GM18873 (cell line): ENCODE results near the gene TOP3A.
A peak's percentile ranks its signal among the peaks of the same experiment; 100 is the strongest.
"Not testable (repeated sequence)": the region's sequence is repeated elsewhere in the genome, so short reads cannot be mapped to it uniquely, and the experiment has no call there.

Experiments
- ATAC-seq: cut with Tn5 transposase; IDR thresholded peaks from one replicate; pipeline ENCODE4 v1.9.1; 2021; ENCODE audit warnings: mild to moderate bottlenecking, moderate library complexity, moderate number of reproducible peaks; ENCODE audit not compliant: unreplicated experiment, low FRiP score

TOP3A gene, protein sequence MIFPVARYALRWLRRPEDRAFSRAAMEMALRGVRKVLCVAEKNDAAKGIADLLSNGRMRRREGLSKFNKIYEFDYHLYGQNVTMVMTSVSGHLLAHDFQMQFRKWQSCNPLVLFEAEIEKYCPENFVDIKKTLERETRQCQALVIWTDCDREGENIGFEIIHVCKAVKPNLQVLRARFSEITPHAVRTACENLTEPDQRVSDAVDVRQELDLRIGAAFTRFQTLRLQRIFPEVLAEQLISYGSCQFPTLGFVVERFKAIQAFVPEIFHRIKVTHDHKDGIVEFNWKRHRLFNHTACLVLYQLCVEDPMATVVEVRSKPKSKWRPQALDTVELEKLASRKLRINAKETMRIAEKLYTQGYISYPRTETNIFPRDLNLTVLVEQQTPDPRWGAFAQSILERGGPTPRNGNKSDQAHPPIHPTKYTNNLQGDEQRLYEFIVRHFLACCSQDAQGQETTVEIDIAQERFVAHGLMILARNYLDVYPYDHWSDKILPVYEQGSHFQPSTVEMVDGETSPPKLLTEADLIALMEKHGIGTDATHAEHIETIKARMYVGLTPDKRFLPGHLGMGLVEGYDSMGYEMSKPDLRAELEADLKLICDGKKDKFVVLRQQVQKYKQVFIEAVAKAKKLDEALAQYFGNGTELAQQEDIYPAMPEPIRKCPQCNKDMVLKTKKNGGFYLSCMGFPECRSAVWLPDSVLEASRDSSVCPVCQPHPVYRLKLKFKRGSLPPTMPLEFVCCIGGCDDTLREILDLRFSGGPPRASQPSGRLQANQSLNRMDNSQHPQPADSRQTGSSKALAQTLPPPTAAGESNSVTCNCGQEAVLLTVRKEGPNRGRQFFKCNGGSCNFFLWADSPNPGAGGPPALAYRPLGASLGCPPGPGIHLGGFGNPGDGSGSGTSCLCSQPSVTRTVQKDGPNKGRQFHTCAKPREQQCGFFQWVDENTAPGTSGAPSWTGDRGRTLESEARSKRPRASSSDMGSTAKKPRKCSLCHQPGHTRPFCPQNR

DNA sequence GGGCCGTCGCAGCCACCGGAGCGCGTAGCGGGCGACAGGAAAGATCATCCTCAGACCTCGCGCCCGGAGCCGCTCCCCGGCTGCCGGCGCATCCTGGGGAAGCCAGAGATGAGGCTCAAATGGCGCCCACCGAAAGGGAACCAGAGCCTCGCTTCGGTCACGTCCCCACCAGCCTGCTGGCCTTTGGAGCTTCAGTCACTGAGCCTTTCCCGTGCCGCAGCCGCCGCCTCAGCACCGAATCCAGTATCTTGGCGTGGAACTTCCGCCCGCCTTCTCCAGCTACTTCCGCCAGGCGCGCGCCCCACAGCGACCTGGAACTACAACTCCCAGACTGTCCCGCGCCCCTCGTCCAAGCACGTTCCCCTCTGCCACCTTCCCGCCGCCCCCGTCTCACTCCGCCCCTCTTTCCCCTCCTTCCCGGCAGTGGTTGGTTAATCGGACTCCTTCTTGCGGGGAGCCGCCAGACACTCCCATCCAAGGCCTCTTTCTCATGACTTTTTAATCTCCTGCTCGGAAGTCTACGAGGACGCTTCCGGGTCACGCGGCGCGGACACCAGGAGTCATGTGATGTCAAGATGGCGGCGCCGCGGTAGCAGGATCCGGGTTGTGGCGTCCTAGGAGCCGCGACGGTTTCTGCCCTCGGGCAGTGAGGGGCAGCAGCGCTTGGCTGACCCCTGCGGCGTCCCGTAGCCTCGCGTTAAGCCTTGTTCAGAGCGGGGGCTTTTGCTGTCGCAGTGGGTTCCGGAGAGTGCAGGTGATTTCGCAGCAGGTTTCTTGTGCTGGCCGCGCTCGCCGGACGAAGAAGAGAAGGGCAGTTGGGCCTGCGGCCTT, at the start of gene TOP3A, which contains the start of gene SMCR8:
TSS of gene TOP3A (minus strand) at position 264 of the 831 bp plus-strand sequence. CDS start at position 48, 216 bp downstream.
TSS of gene SMCR8 (plus strand) at position 563 of the 831 bp plus-strand sequence. CDS start 497 bp downstream, outside the sequence.
- peak; percentile 62 for ATAC-seq

DNA sequence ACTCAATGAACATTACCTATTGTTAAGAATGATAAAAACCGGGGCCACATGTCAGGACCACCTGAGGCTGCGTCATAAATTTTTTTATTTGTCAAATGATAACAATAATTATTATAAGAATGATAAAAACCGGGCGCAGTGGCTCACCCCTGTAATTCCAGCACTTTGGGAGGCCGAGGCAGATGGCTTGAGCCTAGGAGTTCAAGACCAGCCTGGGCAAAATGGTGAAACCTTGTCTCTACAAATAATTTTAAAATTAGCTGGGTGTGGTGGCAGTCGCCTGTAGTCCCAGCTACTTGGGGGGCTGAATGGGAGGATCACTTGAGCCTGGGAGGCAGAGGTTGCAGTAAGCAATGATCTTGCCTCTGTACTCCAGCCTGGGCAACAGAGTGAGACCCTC, 49.4 kb upstream of the TOP3A start:
- no peak for ATAC-seq

DNA sequence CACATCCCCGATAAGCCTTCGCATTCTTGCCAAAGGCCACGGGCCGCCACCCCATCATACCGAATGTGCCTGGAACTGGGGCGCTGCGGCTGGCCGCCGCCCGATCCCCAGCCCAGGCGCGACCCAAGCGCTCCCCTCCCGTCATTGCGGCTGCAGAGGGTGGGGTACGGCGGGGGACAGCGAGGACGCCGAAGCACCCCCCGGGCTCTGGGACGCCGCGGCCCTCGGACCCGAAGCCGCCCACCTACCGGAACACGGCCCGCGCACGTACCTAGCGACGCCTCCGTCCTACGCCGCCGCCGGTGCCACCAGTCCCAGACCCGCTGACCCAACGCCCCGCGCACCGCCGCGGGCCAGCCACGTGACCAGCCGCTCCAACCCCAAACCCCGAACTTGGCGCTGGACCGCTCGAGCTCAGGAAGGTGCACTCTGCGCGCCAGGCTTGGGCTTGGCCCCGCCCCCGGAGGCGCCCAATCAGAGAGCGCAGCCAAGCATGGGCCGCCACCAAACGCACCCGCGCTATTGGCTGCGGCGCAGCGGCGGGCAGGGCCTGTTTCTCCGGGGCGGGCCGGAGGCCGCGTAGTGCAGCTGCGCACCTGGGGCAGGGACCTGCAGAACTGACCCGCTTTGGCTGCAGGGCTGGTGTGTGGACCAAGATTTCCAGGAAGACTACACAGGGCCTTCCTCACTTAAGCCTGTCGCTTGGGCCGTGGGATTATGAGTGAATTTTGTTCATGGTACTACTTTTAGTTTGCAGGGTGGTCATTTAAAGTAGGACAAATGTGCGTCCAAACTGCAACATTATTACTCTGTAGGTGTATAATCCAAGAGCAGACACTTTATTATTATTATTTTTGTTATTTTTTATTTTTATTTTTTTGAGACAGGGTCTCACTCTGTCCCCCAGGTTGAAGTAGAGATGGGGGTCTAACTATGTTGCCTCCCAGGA, 48.6 kb upstream of the TOP3A start, which contains the start of gene SHMT1:
TSS of gene SHMT1 (minus strand) at position 450 of the 949 bp plus-strand sequence. CDS start 7,569 bp downstream, outside the sequence.
- ATAC-seq, result peak; percentile 95

DNA sequence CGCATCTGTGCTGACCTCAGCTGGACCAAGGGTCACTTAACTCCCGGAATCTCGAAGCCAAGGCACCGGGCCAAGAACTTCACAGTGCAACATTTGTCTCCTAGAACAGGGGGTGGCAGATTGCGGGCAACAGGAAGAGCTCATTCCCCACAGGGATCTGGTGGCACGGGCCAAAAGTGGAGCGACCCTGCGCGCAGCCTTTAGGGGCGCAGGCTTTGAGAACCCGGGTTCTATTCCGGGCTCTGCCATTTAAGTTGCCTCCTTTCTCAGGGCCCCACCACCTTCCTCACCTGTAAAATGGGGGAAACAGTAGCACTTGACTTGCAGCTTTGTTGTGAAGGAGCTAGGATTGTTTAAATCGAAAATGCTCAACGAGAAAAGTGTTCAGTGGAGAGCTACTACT, 47.9 kb upstream of the TOP3A start:
- no peak for ATAC-seq

DNA sequence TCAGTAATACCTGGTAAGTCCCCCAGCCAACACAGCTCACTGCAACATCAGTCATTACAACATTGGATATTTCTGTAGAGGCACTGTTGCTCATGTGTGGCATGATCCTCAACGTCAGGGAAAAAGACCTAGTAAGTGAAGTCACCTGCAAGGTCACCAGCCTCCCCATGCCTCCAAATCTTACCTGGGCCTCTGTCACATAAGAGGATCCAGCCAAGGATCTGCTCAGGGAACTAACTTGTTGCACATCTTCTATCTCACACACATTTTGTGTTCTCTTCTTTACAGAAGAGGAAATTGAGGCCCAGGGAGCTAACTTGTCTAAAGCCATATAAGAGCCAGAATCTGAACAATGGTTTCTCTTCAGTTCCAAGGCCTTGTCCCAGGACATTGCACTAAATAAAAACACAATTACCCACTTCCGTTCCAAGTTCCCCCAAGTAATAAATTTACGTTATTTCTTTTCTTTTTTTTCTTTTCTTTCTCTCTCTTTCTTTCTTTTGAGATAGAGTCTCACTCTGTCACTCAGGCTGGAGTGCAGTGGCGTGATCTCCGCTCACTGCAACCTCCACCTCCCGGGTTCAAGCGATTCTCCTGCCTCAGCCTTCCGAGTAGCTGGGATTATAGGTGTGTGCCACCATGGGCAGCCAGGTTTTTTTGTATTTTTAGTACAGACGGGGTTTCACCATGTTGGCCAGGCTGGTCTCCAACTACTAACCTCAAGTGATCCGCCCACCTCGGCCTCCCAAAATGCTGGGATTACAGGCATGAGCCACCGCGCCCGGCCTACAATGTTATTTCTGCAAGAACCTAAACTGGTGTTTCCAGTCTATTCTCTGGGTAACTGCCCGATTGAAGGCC, 47.3 kb upstream of the TOP3A start:
- ATAC-seq, result no peak

DNA sequence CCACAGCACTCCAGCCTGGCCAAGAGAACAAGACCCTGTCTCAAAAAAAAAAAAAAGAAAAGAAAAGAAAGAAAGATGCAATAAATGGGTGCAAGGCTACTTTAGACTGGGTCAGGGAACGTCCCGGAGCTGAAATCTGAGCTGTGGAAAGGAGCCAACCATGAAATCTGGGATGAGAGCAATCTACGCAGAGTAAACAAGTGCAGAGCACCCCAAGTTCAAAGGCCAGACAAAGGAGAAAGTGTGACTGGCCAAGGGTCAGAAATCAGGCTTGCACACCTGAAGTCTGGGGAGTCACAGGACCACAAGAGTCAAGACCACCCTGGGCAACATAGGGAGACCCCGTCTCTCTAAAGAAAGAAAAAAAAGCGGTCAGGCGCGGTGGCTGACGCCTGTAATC, 45.7 kb upstream of the TOP3A start:
- no peak for ATAC-seq

DNA sequence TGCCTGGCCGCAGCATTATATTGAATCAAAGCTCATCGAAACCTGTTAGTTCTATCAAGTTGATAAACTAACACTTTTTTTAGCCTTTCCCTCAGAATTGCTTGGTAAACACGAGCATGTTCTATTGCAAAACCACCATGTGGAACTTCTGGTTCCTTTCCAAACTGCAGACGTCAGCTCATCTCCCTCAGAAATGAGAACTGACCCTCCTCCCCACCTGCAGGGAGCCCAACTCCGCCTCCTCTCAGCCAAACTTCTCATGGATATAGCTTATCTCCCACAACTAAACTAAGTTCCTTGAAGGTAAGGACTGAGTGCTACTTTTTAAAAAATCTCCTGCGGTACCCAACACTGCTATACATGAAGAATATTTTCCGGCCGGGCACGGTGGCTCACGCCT, 41.8 kb upstream of the TOP3A start:
- ATAC-seq, result no peak

DNA sequence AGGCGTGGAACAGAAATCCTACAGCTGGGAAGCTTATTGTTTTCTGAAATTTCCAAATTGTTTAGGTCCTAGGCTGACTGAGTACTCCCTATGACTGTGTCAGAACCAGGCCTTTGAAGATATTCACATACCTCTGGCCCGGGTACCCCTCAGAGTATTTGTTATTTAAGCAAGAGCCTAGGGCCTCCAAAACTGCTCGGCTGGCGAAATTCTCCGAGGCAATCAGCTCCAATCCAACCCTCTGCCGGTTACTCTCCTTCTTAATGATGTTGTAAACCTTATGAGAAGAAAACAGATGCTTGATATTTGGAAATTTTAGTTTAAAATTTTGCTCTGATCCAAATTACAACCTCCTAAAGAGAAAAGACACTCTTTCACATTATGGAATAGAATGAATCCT, 38.7 kb upstream of the TOP3A start:
- ATAC-seq, result no peak

DNA sequence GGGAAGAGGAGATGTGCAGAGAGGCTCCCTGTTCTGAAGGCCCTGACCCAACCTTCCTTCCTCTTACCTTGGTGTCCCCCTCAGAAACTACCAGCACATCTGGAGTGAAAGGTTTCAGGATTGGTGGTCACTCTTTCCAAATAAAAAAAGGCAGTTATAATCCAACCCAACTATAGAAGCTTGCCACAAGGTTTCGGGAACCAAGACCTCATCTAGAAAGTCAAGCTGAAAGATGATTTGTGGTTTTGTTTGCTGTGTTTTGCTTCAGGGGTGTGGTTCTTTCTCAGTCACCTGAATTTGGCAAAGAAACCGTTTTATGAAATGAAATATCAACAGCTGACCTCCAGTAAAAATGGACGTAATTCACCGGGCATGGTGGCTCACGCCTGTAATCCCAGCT, 29.2 kb upstream of the TOP3A start:
- no peak for ATAC-seq

DNA sequence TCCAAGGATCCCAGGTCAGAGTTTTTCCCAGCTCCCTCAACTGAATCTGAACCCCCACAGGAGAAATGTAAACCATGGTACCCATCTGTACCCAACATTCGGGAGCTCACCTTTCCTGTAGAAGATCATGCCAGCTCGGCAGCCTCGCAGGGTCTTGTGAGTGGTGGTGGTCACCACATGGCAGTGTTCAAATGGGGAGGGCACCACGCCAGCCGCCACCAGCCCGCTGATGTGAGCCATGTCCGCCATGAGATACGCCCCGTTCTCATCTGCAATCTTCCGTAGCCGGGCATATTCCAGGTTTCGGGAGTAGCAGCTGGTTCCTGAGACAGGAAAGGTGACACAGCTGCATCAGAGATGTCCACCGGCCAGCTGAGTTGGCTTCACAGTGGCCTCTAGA, 25.1 kb upstream of the TOP3A start:
- ATAC-seq, result no peak

DNA sequence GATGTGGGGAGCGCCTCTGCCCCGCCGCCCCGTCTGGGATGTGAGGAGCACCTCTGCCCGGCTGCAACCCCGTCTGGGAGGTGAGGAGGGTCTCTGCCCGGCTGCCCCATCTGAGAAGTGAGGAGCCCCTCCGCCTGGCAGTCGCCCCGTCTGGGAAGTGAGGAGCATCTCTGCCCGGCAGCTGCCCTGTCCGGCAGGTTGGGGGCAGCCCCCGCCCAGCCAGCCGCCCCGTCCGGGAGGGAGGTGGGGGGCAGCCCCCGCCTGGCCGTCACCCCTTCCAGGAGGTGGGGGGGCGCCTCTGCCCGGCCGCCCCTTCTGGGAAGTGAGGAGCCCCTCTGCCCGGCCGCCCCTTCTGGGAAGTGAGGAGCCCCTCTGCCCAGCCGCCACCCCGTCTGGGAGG, 23.4 kb upstream of the TOP3A start:
- not testable (repeated sequence) for ATAC-seq

DNA sequence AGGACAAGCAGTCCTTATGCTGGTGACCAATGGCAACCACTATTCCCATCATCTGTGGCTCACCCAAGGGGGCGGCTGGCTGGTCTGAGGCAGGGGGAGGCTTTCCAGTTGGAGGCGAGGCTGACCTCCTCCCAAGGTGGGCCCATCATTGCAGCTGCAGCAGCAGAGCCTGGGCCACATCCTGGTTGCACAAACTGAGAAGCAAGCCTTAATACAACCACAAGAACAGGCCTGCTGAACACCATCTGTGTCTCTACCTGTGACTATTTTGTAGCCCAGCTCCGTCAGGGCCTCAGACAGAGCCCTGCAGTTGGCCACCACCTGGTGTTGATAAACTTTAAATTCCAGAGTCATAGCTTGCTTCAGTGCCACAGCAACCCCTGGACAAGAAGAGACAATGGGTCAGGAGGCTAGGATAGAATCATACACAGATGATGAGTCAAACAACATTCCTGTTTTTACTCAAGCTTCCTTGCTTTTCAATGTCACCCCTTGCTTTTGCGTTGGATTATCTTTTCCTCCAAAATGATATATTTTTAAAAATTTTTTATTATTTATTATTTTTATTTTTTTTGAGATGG, 18.2 kb upstream of the TOP3A start:
- ATAC-seq, result no peak

DNA sequence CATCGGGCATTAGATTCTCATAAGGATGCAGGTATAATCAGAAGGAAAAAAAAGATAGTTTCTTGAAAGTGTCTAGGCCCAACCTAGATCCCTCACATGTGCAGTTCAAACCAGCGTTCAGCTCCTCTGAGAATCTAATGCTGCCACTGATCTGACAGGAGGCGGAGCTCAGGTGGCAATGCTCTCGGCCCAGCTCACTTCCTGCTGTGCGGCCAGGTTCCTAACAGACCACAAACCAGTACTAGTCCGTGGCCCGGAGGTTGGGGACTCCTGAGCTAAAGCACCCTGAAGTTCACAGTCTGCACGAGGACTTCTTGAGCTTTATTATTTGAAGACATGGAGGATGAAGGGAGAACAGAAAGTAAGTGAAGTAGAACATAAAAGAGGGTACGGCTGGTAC, 17.1 kb upstream of the TOP3A start:
- ATAC-seq, result no peak

DNA sequence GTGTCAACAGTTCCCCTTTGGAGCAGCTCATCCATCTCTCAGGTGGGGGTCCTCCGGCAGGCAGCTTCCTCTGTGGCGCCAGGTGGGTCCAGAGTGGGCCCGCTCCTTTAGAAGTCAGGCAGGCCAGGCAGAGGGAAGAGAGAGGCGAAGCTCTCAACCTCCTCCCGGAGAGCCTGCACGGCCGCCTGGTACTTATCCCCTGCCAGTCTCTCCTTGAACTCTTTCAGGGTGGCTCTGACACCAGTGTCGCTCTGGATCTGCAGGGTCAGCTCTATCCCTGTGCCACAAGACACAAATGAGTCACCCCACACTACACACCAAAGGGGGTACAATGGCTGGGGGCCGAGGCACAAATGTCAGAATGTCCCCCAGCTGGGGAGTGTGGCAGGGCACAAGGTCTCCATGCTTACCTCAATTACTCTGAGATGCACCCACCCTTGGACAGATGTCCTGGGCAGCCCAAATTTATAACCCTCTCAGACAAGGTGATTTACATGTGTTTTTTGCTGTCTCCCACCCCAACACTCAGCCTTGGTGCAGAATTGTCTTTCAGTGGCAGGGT, 13.9 kb upstream of the TOP3A start:
- ATAC-seq, result no peak

DNA sequence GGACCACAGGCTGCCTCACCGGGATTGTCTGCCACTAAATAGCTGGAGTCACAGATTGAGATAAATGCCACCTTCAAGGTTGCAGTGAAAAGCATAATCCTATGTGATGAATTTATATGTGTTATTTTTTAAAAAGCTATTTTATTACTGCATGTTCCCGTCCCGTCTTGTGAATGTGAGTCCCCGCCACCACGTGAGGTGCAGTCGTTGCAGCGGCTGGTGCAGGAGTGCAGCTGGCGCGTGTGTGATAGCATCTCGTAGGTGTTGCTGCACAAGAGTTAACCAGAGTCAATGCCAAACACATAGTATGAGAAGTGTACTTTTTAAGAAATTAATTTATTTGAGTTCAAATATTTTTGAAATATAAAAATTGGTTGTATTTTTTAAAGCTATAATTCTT, 12.8 kb upstream of the TOP3A start:
- no peak for ATAC-seq

DNA sequence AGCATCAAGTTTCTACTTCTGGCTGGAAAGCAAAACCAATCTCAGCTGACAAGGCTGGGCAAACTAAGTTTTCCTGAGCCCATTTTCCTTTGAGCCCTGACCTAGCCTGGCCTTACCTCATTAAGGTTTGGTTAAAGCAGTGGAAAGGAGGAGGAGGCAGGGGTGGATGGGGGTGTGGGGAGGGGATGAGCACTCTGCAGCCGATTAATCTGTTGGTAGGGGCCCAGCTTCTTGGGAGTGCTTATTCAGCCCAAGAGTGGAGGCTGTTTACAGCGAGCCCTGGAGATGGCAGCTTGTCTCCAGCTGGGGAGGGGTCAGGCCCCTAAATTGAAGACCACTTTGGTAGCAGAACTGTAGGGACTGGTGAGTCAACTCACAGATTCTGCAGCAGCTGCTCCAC, 12.3 kb upstream of the TOP3A start:
- ATAC-seq, result no peak

DNA sequence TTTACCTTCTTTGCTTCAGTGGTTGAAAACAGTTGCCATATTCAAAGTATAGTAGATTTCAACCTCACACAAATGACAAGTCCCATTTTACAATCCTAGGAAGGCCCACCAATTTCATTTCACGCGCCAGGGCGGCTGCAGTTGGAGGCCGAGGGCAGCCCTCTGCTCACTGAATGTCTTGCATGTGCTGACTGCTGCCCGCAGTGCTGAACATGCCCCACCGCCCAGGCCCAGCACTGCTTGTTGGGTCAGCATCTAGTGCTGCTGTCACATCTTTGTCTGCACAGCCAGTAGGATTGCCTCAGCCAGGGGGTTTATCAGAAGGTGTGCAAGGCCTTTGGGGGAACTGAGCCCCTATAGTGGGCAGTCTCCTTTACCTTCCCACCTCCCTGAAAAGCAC, 11.8 kb upstream of the TOP3A start:
- ATAC-seq, result no peak
